Hindlimb muscle (tissue), 1 donor: ENCODE data around the gene DNHD1. TPM values are rescaled to one million over a fixed set of nuclear protein-coding genes. Genes with fewer than 3 reads are reported as not detected.

Source experiments
- DNase-seq: peaks from one replicate; pipeline ENCODE4 v3.0.0-alpha.2; 2013
- polyA plus RNA-seq: library from polyadenylated mRNA; unstranded; fragments of 120-200 nt; gene quantifications from one replicate; pipeline ENCODE4 v1.2.1, GENCODE V29; 2013; ENCODE audit not compliant: insufficient read length

DNHD1 gene
- polyA plus RNA-seq: 8.8 TPM

- DNase-seq: no peak
Observed at GRCh38 chr11:6497069-6497839, at the start of gene DNHD1. TSS of gene DNHD1 (plus strand) at chr11:6497280. CDS start at chr11:6498216, 936 bp downstream.

DNA sequence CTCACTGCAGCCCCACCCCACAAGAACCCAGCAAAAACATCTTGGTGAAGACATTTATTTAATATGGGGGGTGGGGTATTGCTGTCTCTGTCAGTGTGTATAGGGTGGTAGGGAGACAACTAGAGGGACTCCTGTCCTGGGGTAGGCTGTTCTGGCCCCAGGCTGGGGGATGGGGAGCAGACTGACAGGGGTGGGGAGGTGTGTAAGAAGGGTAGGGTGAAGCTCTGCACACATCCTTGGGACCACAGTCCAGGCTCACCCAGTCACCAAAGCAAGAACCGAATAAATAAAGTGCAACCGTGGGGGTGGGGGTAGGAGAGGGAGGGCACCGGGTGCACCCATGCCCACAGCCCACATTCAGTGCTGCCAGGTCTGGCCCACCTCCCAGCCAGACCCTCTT is 48.5 kb upstream of the DNHD1 start:
- DNase-seq: no peak

- no peak for DNase-seq
Observed at GRCh38 chr11:6452219-6452618, 44.9 kb upstream of the DNHD1 start.

GRCh38 chr11:6453152-6453551 is 43.9 kb upstream of the DNHD1 start:
- DNase-seq: no peak

DNA sequence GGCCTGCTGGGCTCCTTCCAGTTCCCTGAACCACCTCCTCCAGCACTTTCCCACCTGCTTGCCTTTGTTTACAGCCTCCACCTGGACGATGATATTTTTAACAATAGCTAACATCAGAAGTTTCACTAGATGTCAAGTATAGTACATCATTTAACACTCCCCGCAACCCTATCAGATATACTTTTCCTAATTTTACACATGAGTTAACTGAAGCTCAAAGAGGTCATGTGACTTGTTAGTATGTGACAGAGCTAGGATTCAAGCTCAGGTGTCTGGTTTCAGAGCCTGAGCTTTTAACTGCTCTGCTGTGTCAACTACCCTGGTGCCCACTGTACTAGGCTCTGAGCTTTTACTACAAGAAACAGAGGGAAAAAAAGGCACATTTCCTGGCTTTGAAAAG is 42.0 kb upstream of the DNHD1 start:
- no peak for DNase-seq

- DNase-seq: no peak
Observed at GRCh38 chr11:6456361-6457073, 40.6 kb upstream of the DNHD1 start.

GRCh38 chr11:6457581-6458320 is 39.3 kb upstream of the DNHD1 start:
- DNase-seq: no peak

DNA sequence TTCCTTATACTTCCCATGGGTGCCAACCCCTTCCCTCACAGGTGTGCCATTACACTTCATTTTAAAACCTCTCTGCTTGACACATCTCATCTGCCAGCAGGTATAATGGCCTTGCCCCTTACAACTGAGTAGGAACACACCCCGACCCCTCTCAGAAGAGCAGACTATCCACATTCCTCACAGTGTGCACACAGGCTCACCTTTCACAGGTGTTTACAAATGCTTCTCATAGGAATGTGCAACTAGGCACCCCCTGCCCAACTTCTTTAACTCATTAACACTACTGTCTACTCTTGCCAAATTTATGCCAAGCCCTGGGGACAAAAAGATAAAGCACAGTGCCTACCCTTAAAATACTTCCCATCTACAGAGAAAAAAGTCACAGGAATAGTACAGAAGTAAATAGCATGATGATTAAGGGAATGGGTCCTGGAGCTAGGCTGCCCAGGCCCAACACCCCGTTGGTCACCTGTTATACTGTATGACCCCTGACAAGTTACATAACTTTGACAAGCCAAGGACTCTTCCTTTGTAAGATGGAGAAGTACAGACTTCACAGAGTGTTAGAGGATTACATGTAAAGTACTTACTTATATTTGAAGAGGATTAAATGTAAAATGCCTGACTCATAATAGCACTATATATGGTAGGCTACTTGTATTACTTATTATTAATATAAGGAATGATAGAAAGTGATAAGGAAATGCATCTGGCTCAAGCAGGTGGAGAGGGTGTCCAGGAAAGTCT is 38.6 kb upstream of the DNHD1 start:
- DNase-seq: no peak

DNA sequence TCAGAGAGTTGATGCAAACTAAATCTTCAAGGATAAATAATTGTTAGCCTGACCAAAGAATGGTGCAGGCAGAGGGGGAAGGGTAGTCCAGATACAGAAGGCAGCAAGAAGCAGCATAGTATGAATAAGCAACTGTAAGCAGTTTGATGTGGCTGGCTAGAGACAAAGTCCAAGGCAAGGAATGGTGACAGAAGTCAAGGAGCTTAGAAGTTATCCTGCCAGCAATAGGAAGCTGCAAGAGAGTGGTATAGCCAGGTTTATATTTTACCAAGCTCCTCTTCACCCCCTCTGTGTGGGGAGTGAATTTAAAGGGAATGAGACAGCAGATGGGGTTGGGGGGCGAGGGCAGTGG is 38.0 kb upstream of the DNHD1 start:
- DNase-seq: no peak

DNA sequence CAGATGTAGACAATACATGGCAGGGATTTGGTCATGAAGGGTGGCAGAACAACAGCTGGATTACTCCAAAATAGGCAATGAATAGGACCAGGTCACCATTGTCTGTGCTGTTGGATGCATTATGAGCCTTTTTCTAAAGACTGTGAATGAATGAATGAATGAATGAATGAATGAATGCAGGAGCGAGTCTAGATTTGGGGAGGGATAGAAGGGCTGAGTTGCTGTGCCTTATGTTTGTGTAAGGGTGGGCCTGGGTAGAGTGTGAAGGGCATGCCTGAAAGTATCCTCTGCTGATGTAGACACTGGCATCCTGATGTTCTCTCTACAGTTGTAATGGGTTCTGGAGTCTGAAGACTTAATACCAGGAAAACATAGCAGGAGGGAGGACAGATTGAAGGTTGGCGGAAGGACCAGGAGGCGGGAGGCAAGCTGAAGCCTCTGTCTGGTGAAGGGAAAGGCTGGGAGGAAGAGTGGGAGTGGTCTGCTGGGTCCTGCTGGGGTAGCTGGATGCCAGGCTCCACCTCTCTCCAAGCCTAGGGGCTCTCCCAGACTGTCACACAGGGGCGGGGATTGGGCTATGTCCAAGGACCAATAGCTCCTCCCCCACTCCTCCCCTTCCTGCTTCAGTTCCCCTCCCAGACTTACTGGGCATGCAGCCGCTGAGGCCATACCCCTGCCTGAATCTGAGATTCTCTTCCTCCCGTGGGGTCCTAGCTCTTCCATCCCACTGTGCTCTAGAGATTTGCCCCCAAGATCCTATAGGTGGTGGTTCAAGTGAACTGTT is 28.2 kb upstream of the DNHD1 start:
- DNase-seq: peak; percentile 83

DNA sequence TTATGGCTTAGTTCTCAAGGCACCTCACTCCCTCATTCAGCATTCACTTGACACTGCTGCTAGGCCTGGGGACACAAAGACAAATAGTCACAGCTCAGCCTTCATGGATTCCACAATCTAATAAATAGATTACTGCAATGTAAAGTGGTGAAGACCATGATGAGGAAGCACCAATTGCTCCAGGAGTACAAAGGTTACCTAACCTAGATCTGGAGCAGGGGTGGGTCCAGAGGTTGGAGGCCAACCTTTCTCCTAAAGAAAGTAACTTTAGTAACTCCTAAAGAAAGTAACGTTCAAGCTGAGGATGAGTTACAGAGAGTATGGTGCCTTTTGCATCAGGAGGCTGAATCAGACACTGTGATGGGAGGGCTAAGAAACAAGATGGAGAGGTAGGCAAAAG is 27.5 kb upstream of the DNHD1 start:
- no peak for DNase-seq

DNA sequence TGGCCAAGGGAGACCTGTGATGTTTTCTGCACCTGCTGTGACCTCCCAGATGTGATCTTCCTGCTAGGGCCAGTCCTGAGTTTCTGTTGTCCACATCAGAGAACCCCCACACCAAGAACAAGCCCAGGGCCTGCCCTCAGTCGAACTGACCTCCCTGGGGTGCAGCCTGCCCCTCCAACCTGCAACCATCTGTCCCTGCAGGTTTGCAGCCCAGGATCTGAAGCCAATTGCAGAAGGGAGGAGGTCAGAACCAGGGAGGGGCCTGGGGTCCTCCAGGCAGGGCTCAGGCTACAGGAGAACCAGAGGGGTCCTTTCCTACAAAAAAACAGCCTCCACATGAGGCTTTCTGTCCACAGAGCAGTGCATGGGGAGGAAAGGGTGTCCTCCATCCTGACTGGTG is 24.1 kb upstream of the DNHD1 start:
- DNase-seq: no peak

DNA sequence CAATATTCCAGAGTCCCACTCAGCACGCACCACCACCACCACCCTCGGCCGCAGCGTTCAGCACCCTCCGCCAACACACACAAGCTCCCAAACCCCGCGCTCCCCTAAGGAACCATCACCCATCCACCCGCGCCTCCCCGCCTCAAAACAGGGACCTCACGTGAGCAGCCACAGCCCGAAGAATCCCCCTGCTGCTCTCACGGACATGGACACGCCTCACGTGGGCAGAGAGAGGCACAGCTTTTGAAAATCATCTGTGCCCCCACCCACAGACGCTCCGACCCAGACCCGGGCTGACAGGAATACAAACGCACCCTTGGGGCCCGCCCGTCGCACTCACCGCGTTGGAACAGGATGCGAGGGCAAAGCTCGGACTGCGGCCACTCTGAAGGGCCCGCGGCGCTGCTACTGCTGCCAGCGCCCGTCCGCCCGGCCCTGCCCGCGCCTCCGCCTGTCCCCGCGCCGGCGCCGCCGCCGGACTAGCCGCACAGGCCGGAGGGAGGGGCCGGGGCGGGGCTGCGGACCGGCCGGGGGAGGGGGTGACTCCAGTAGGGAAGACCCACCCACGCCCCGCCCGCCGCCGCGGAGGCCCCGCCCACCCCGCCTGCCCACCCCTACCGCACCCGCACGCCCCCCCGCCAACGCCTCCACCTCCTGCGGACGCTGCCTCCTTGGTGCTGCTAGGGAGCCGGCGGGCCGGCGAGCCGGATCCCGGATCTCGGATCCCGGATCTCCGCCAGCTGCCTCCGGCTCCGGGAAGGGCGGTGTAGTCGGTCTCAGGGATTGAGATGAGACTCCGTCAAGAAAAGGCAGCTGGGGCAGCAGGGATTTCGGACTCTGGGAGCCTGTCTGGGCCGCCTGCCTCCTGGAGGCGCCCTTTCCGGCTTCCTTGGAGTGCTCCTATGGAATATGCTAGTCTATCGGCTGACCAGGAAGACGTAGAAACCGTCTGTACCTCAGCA is 23.3 kb upstream of the DNHD1 start, which contains the start of gene TRIM3:
TRIM3 (minus strand) TSS at position 491 of the 962 bp plus-strand sequence. CDS start 8,246 bp downstream, outside the sequence.
- peak; percentile 87 for DNase-seq

DNA sequence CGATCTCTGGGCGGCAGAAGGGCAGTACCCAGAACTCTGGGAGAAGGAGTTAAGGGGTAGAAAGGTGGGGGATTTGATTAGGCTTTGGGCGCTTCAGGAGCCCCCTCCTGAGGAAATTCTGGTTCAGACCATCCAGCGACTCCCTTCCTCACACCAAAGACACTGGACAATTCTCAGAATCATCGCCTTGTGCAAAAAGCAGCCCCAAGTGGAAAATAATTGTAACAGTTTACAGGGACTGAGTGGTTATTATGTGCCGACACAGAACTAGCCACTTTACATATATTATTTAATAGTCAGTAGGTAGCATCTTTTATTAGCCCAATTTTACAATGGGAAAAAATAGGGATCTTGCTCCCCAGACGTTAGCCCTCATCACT is 22.7 kb upstream of the DNHD1 start:
- DNase-seq: no peak

DNA sequence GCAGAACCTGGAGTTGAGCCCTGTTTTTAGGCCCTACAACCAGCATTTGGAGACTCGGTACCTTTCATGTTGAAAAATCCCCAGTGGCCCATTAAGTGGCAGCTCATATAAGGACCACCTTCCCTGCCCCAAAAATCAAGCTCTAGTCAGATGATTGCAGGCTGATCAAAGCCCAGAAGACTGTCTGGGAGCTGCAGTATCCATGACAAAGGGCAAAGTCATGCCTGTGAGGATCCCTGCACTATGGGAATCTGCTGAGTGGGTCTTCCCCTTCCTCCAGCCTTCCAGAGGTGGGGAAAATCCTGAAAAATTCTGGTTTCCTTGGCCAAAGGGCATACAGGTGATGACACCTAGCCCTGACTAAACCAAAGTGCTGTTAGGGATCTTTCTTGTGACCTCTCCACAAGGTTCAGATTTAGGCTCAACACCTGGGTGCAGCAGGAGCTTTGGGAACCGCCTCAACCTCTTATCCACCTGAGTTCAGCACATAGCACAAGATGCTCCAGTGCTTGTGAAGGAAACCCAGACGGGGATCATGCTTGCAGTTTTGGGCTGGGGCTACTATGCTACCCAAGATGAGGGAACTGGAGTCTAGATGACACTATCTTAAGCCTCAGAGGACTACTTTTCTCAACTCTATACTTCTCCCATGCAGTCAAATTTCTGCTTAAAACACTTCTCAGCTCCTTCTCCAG is 22.1 kb upstream of the DNHD1 start:
- no peak for DNase-seq

DNA sequence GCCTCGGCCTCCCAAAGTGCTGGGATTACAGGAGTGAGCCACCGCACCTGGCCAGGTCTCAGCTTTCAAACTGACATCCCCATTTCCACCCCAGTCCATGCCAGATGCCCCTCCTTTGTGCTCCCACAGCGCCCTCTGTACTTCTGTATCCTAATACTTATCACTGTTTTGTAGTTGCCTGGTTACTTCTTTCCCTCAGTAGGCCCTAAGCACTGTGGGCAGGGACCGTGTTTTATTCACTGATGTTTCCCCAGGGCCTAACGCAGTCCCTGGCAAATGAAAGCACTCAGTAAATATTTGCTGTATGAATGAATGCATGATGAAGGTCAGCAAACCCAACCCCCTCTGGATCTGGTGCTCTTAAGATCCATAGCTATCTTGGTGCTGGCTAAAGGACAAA is 21.1 kb upstream of the DNHD1 start:
- no peak for DNase-seq

GRCh38 chr11:6476571-6476970 is 20.5 kb upstream of the DNHD1 start:
- DNase-seq: no peak

GRCh38 chr11:6480299-6480914 is 16.7 kb upstream of the DNHD1 start:
- DNase-seq: no peak
